ENCODE data around the gene TRABD2B. TPM values are rescaled to one million over a fixed set of nuclear protein-coding genes. Genes with fewer than 3 reads are reported as not detected.

TRABD2B gene
- total and polyA plus RNA-seq, 2 donors (not counting 3 experiments of a cell fraction or from before 2014, with no cell fraction given), result not detected

DNA sequence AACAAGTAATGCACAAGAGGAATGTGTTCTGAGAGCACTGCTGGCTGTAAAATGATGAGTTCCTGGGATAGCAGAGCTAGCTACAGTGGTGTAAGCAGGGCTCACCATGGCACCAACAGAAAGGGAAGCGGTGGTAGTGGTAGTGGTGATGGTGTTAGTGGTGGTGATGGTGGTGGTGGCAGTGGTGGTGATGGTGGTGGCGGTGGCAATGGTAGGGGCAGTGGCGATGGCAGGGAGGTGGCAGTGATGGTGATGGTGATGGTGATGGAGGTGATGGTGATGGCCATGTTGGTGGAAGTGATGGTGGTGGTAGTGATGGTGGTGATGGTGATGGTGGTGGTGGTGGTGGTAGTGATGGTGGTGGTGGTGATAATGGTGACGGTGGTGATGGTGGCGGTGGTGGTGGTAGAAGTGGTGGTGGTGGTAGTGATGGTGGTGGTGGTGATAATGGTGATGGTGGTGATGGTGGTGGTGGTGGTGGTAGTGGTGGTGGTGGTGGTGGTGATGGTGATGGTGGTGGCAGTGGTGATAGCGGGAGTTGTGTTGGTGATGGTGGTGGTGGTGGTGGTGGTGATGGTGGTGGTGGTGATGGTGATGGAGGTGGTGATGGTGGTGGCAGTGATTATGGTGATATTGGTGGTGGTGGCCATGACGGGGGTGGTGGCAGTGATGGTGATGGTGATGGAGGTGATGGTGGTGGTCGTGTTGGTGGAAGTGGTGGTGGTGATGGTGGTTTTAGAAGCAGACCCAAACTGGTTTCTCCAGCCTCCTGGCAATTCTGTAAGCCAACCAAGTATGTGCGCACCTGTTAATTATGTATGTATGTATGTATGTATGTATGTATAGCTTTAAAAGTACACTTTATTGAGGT is 254.1 kb downstream of the TRABD2B start:
- no peak overlapping the region for H3K4me3 ChIP-seq (replicated peaks in 1 of 3; ENCODE audit: insufficient read depth in 1 of 3, low read depth in 1 of 3, low read length in 3 of 3)
- DNase-seq (ENCODE audit: low read depth, low spot score) (no peak), FAIRE-seq (no peak)
- TF ChIP-seq POLR2A (IDR thresholded peaks at IDR 0.05; ENCODE audit: low read depth, low read length), result no peak
- TF ChIP-seq, protein P1, sequence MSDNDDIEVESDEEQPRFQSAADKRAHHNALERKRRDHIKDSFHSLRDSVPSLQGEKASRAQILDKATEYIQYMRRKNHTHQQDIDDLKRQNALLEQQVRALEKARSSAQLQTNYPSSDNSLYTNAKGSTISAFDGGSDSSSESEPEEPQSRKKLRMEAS (IDR thresholded peaks at IDR 0.05; ENCODE audit: insufficient read depth, insufficient read length), result no peak
- TF ChIP-seq MYC (IDR thresholded peaks at IDR 0.05; ENCODE audit: low read depth, low read length), result no peak
- no peak for TF ChIP-seq EZH2 (IDR thresholded peaks at IDR 0.05; ENCODE audit: borderline replicate concordance, low read depth, low read length, severe bottlenecking)
- no peak for TF ChIP-seq FOS (IDR thresholded peaks at IDR 0.05; ENCODE audit: borderline replicate concordance, insufficient read depth, low read length)
- no peak for TF ChIP-seq GATA2 (IDR thresholded peaks at IDR 0.05; ENCODE audit: insufficient read depth, insufficient read length, low read depth, low read length)
- TF ChIP-seq POLR2AphosphoS5 (IDR thresholded peaks at IDR 0.05; ENCODE audit: insufficient read depth, low read depth, low read length), result no peak
- TF ChIP-seq, protein P2, sequence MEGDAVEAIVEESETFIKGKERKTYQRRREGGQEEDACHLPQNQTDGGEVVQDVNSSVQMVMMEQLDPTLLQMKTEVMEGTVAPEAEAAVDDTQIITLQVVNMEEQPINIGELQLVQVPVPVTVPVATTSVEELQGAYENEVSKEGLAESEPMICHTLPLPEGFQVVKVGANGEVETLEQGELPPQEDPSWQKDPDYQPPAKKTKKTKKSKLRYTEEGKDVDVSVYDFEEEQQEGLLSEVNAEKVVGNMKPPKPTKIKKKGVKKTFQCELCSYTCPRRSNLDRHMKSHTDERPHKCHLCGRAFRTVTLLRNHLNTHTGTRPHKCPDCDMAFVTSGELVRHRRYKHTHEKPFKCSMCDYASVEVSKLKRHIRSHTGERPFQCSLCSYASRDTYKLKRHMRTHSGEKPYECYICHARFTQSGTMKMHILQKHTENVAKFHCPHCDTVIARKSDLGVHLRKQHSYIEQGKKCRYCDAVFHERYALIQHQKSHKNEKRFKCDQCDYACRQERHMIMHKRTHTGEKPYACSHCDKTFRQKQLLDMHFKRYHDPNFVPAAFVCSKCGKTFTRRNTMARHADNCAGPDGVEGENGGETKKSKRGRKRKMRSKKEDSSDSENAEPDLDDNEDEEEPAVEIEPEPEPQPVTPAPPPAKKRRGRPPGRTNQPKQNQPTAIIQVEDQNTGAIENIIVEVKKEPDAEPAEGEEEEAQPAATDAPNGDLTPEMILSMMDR (IDR thresholded peaks at IDR 0.05; ENCODE audit: extremely low read depth in 1 of 2, insufficient read depth in 1 of 2, low read depth in 1 of 2, low read length in 2 of 2), result no peak
- H4K20me1 ChIP-seq (replicated peaks; ENCODE audit: control insufficient read depth, extremely low read depth, insufficient read depth, low read length), result no peaks in the 10 kb centered on the region
- H3K79me2 ChIP-seq (ENCODE audit: control insufficient read depth, insufficient read depth, low read length), result no peaks in the 10 kb centered on the region
- intact Hi-C loops (cut with micrococcal nuclease), result no loop called here
- no peaks in the 10 kb centered on the region for H3K4me1 ChIP-seq (ENCODE audit: control insufficient read depth, extremely low read depth, insufficient read depth, low read length)
- no peak overlapping the region for H3K27ac ChIP-seq (ENCODE audit: insufficient read depth, low read depth, low read length)
- no peak overlapping the region for H3K4me2 ChIP-seq (ENCODE audit: insufficient read depth, low read length)
- H2AFZ ChIP-seq (ENCODE audit: low read depth, low read length), result no peak overlapping the region
- H3K9ac ChIP-seq (replicated peaks; ENCODE audit: extremely low read depth, insufficient read depth, low read length), result no peak overlapping the region
- no peaks in the 10 kb centered on the region for H3K36me3 ChIP-seq (ENCODE audit: control insufficient read depth in 2 of 2, extremely low read depth in 1 of 2, insufficient read depth in 2 of 2, low read length in 2 of 2)
- dilution Hi-C loops (cut with MboI; ENCODE audit: extremely low pct_ligation_motif_present, low sequenced_read_pairs), result no loop called here
- H3K9me3 ChIP-seq (replicated peaks; ENCODE audit: control insufficient read depth, insufficient read depth, low read length), result no peaks in the 10 kb centered on the region
- peaks cover 2 to 4% of the 10 kb centered on the region in 2 experiments for H3K27me3 ChIP-seq (ENCODE audit: control insufficient read depth in 2 of 2, insufficient read depth in 2 of 2, low read length in 2 of 2)
- CTCF ChIA-PET, result interaction anchor here (1.4 to 1.5 kb wide), 3 partner anchors 17 to 254 kb away, joined by 3 to 8 read pairs (median 7); partner anchors contain the start of gene TRABD2B
- POLR2A ChIA-PET, result no interaction called here
- H3K9me1 ChIP-seq (replicated peaks; ENCODE audit: control insufficient read depth, extremely low read depth, insufficient read depth, low read length), result no peaks in the 10 kb centered on the region
- no TSS peak for BruUV-seq (replicated peaks)
